Measurements from ENCODE around the gene GSTK1.
"Not testable (repeated sequence)": the region's sequence is repeated elsewhere in the genome, so short reads cannot be mapped to it uniquely, and the experiment has no call there.

Gene GSTK1

GRCh38 chr7:143259765-143260164 lies 3.5 kb upstream of the GSTK1 start:
- Histone ChIP-seq H3K9me3 (ENCODE audit: control insufficient read depth, insufficient read depth, low read depth, low read length) (no peaks in the 10 kb centered on the region), H3K4me3 (ENCODE audit: low read depth, low read length) (no peak overlapping the region), H3K4me1 (ENCODE audit: control insufficient read depth, insufficient read depth, low read length) (no peaks in the 10 kb centered on the region), H3K36me3 (ENCODE audit: control insufficient read depth in 2 of 2, insufficient read depth in 1 of 2, low read length in 2 of 2) (peaks cover 0 to under 1% of the 10 kb centered on the region in 2 experiments; a peak in 1 of 3 replicates), H3K27ac (ENCODE audit: extremely low read depth, low read depth, low read length) (no peak overlapping the region)
- POLR2A ChIA-PET, result interaction anchor here (1.1 kb wide), 1 partner anchor 28 kb away, joined by 5 read pairs; the partner anchor contains the start of gene CASP2
- CTCF ChIA-PET, result interaction anchor here (1.5 kb wide), 1 partner anchor 19 kb away, joined by 7 read pairs; no protein-coding TSS in a partner anchor
- TF ChIP-seq SP3 (tag by site-specific recombination; IDR thresholded peaks at IDR 0.05) (0 out of 2 replicates have a peak, but pooled peaks have one; percentile 17), ZNF404 (tag by site-specific recombination; IDR thresholded peaks at IDR 0.05) (no peak)

- CTCF ChIA-PET, result interaction anchor here (0.6 to 1.9 kb wide), 3 partner anchors 14 to 82 kb away, joined by 3 to 6 read pairs (median 3); no protein-coding TSS in a partner anchor
- H3K36me3 ChIP-seq (ENCODE audit: control insufficient read depth in 2 of 2, insufficient read depth in 1 of 2, low read length in 2 of 2), result peaks cover 0 to 10% of the 10 kb centered on the region in 2 experiments; a peak in 1 of 3 replicates
- no peaks in the 10 kb centered on the region for H3K4me1 ChIP-seq (ENCODE audit: control insufficient read depth, insufficient read depth, low read length)
- no peak overlapping the region for H3K27ac ChIP-seq (ENCODE audit: extremely low read depth, low read depth, low read length)
- no peaks in the 10 kb centered on the region for H3K9me3 ChIP-seq (ENCODE audit: control insufficient read depth, insufficient read depth, low read depth, low read length)
- no peak overlapping the region for H3K4me3 ChIP-seq (ENCODE audit: low read depth, low read length)
- POLR2A ChIA-PET, result interaction anchor here (1.9 kb wide), 1 partner anchor 32 kb away, joined by 9 read pairs; no protein-coding TSS in a partner anchor
- TF ChIP-seq ZNF768 (tag by site-specific recombination; IDR thresholded peaks at IDR 0.05), result 0 out of 2 replicates have a peak, but pooled peaks have one; percentile 17
- TF ChIP-seq ZNF211 (tag by site-specific recombination; IDR thresholded peaks at IDR 0.05; ENCODE audit: low read depth), result no peak
Measured at GRCh38 chr7:143261901-143262300, 1.3 kb upstream of the GSTK1 start.

- not testable (repeated sequence) for H3K4me1 ChIP-seq (ENCODE audit: control insufficient read depth, insufficient read depth, low read length); H3K9me3 ChIP-seq (ENCODE audit: control insufficient read depth, insufficient read depth, low read depth, low read length); H3K27ac ChIP-seq (ENCODE audit: extremely low read depth, low read depth, low read length); H3K4me3 ChIP-seq (ENCODE audit: low read depth, low read length)
- POLR2A ChIA-PET, result interaction anchor here (0.6 to 1.3 kb wide), 8 partner anchors 17 to 45 kb away, joined by 3 to 6 read pairs (median 4); partner anchors contain the start of gene CASP2
- CTCF ChIA-PET, result interaction anchor here (1.6 to 2.1 kb wide), 2 partner anchors 36 to 40 kb away, joined by 6 to 7 read pairs; no protein-coding TSS in a partner anchor
- peaks cover 0 to 33% of the 10 kb centered on the region in 2 experiments; a peak in 1 of 3 replicates for H3K36me3 ChIP-seq (ENCODE audit: control insufficient read depth in 2 of 2, insufficient read depth in 1 of 2, low read length in 2 of 2)
Measured at GRCh38 chr7:143264196-143264568, 941 bp downstream of the GSTK1 start.

GRCh38 chr7:143265017-143265693 lies 1.9 kb downstream of the GSTK1 start:
- Histone ChIP-seq H3K27ac (ENCODE audit: extremely low read depth, low read depth, low read length) (no peak overlapping the region), H3K36me3 (ENCODE audit: control insufficient read depth in 2 of 2, insufficient read depth in 1 of 2, low read length in 2 of 2) (peaks cover 0 to 43% of the 10 kb centered on the region in 2 experiments; a peak in 1 of 3 replicates), H3K4me3 (ENCODE audit: low read depth, low read length) (no peak overlapping the region), H3K4me1 (ENCODE audit: control insufficient read depth, insufficient read depth, low read length) (no peaks in the 10 kb centered on the region), H3K9me3 (ENCODE audit: control insufficient read depth, insufficient read depth, low read depth, low read length) (no peaks in the 10 kb centered on the region)
- TF ChIP-seq ZNF530 (tag by site-specific recombination; IDR thresholded peaks at IDR 0.05; ENCODE audit: low read depth) (no peak), ZNF37A (tag by site-specific recombination; IDR thresholded peaks at IDR 0.05) (no peak), ZNF521 (tag by site-specific recombination; IDR thresholded peaks at IDR 0.05) (no peak), PRDM4 (tag by site-specific recombination; IDR thresholded peaks at IDR 0.05) (no peak), ZNF211 (tag by site-specific recombination; IDR thresholded peaks at IDR 0.05; ENCODE audit: low read depth) (no peak), GLI2 (tag by site-specific recombination; IDR thresholded peaks at IDR 0.05; ENCODE audit: borderline replicate concordance, low read depth) (no peak), ZNF138 (tag by site-specific recombination; IDR thresholded peaks at IDR 0.05; ENCODE audit: borderline replicate concordance) (no peak), ZNF560 (tag by site-specific recombination; IDR thresholded peaks at IDR 0.05; ENCODE audit: borderline replicate concordance) (no peak)
- POLR2A ChIA-PET, result interaction anchor here (1.3 kb wide), 1 partner anchor 23 kb away, joined by 6 read pairs; the partner anchor contains the start of gene CASP2
- CTCF ChIA-PET, result interaction anchor here (0.7 kb wide), 1 partner anchor 946 kb away, joined by 6 read pairs; no protein-coding TSS in a partner anchor

All from HEK293 (cell line).